Liver (tissue), 9 donors: ENCODE results near the gene DEPDC4. TPM values are rescaled to one million over a fixed set of nuclear protein-coding genes. Genes with fewer than 3 reads are reported as not detected.

ENCODE experiments used
- DNase-seq: peaks from one replicate; pipeline ENCODE4 v3.0.0-alpha.2; 2017; ENCODE audit warnings: low spot score
- H3K27ac ChIP-seq, 2 donors: one replicate each; pipeline ENCODE4 v1.7.0; 2013; ENCODE audit warnings: inconsistent platforms in 2 of 2, low read length in 2 of 2, control low read depth in 1 of 2, low read depth in 1 of 2, mild to moderate bottlenecking in 1 of 2
- H3K27me3 ChIP-seq, 4 donors: one replicate each; pipeline versions ENCODE4 v1.6.1 to v1.7.0; 2013; ENCODE audit warnings: low read length in 3 of 4, inconsistent platforms in 1 of 4, mild to moderate bottlenecking in 1 of 4, moderate library complexity in 1 of 4; ENCODE audit not compliant: control insufficient read depth in 4 of 4, insufficient read depth in 4 of 4
- H3K36me3 ChIP-seq, 4 donors: one replicate each; pipeline versions ENCODE4 v1.6.1 to v1.7.0; 2013; ENCODE audit warnings: low read length in 3 of 4, mild to moderate bottlenecking in 3 of 4, low read depth in 1 of 4, moderate library complexity in 1 of 4; ENCODE audit not compliant: control insufficient read depth in 4 of 4, insufficient read depth in 3 of 4
- H3K4me1 ChIP-seq, 4 donors: one replicate each; pipeline versions ENCODE4 v1.6.1 to v1.7.0; 2013; ENCODE audit warnings: low read length in 3 of 4, mild to moderate bottlenecking in 3 of 4, moderate library complexity in 1 of 4; ENCODE audit not compliant: control insufficient read depth in 4 of 4, insufficient read depth in 4 of 4
- H3K4me3 ChIP-seq, 3 donors: one replicate each; pipeline versions ENCODE4 v1.6.1 to v1.7.0; 2013; ENCODE audit warnings: low read length in 3 of 3, control low read depth in 1 of 3, low read depth in 1 of 3, mild to moderate bottlenecking in 1 of 3
- H3K9ac ChIP-seq, 2 donors: one replicate each; pipeline ENCODE4 v1.7.0; 2013; ENCODE audit warnings: low read length in 2 of 2, mild to moderate bottlenecking in 2 of 2, moderate library complexity in 2 of 2, control low read depth in 1 of 2, low read depth in 1 of 2
- H3K9me3 ChIP-seq, 4 donors: one replicate each; pipeline versions ENCODE4 v1.6.1 to v1.7.0; 2013; ENCODE audit warnings: low read length in 3 of 4; ENCODE audit not compliant: control insufficient read depth in 4 of 4
- ATF3 ChIP-seq: IDR thresholded peaks from 2 replicates; pipeline ENCODE4 v1.6.1; 2016; ENCODE audit warnings: antibody characterized with exemption
- CTCF ChIP-seq: fragments of 150-350 bp; IDR thresholded peaks from 2 replicates; pipeline ENCODE4 v1.5.1; 2017; ENCODE audit warnings: improper control_type of control experiment, low read depth, low read length; ENCODE audit not compliant: missing input control
- EGR1 ChIP-seq, 2 donors: IDR thresholded peaks; 2 replicates each; pipeline ENCODE4 v1.6.1; 2016 to 2018; ENCODE audit warnings: antibody characterized with exemption in 2 of 2, low read depth in 2 of 2
- FOXA2 ChIP-seq: IDR thresholded peaks from 2 replicates; pipeline ENCODE4 v1.6.1; 2016; ENCODE audit warnings: antibody characterized with exemption
- GABPA ChIP-seq, 2 donors: IDR thresholded peaks in 1 of 2; conservative IDR thresholded peaks in 1 of 2; 2 replicates each; pipeline ENCODE4 v1.6.1; 2016; ENCODE audit warnings: antibody characterized with exemption in 2 of 2, mild to moderate bottlenecking in 1 of 2, moderate library complexity in 1 of 2
- HNF4A ChIP-seq, 2 donors: conservative IDR thresholded peaks; 2 replicates each; pipeline ENCODE4 v1.6.1; 2016; ENCODE audit warnings: antibody characterized with exemption in 2 of 2, mild to moderate bottlenecking in 2 of 2
- HNF4G ChIP-seq: IDR thresholded peaks from 2 replicates; pipeline ENCODE4 v1.6.1; 2016; ENCODE audit warnings: antibody characterized with exemption
- JUND ChIP-seq, 2 donors: IDR thresholded peaks; 2 replicates each; pipeline ENCODE4 v1.6.1; 2016; ENCODE audit warnings: antibody characterized with exemption in 2 of 2
- MAX ChIP-seq: IDR thresholded peaks from 2 replicates; pipeline ENCODE4 v1.6.1; 2016; ENCODE audit warnings: antibody characterized with exemption
- NR2F2 ChIP-seq: IDR thresholded peaks from 2 replicates; pipeline ENCODE4 v1.6.1; 2016; ENCODE audit warnings: antibody characterized with exemption
- RAD21 ChIP-seq, 2 donors: IDR thresholded peaks; 2 replicates each; pipeline ENCODE4 v1.6.1; 2016; ENCODE audit warnings: antibody characterized with exemption in 2 of 2, mild to moderate bottlenecking in 2 of 2
- REST ChIP-seq: IDR thresholded peaks from 2 replicates; pipeline ENCODE4 v1.6.1; 2016; ENCODE audit warnings: antibody characterized with exemption, mild to moderate bottlenecking
- RXRA ChIP-seq, 2 donors: IDR thresholded peaks; 2 replicates each; pipeline ENCODE4 v1.6.1; 2017 to 2018; ENCODE audit warnings: antibody characterized with exemption in 2 of 2, mild to moderate bottlenecking in 1 of 2
- SP1 ChIP-seq: IDR thresholded peaks from 2 replicates; pipeline ENCODE4 v1.6.1; 2018; ENCODE audit warnings: antibody characterized with exemption, mild to moderate bottlenecking
- TAF1 ChIP-seq: conservative IDR thresholded peaks from 2 replicates; pipeline ENCODE4 v1.6.1; 2016; ENCODE audit warnings: antibody characterized with exemption, mild to moderate bottlenecking
- YY1 ChIP-seq: IDR thresholded peaks from 2 replicates; pipeline ENCODE4 v1.6.1; 2016; ENCODE audit warnings: antibody characterized with exemption, mild to moderate bottlenecking
- ZBTB33 ChIP-seq: IDR thresholded peaks from 2 replicates; pipeline ENCODE4 v1.6.1; 2016; ENCODE audit warnings: antibody characterized with exemption
- polyA plus RNA-seq, 2 donors: library from polyadenylated mRNA; stranded (reverse) in 1 of 2; unstranded in 1 of 2; fragments of 200-250 nt in 1 of 2; fragments of >200 nt in 1 of 2; fragmentation: Nextera tagmentation in 1 of 2; extraction: Ambion mirVana in 1 of 2; gene quantifications; one replicate each; pipeline versions ENCODE4 v1.2.1 to v1.2.3, GENCODE V29; 2013 to 2015
- total RNA-seq, 2 donors: library from RNA; depleted of rRNA; stranded (reverse); fragments of >200 nt; gene quantifications; one replicate each; pipeline ENCODE4 v1.2.3, GENCODE V29; 2014
- donor health status: healthy.
- donor health status: healthy.
- donor health status: healthy.
- donor health status: healthy.
- donor health status: healthy.

Gene DEPDC4
- total and polyA plus RNA-seq, 4 donors: 0.39 to 6.9 (median 1.9) TPM

- Histone ChIP-seq H3K9me3 (no peaks in the 10 kb centered on the region), H3K36me3 (peaks cover 0 to 13% (median 3%) of the 10 kb centered on the region in 4 donors)
Measured at GRCh38 chr12:100225491-100225890, 41.4 kb downstream of the DEPDC4 start.

More at GRCh38 chr12:100225491-100225890, 41.4 kb downstream of the DEPDC4 start:
- no peak for TF ChIP-seq HNF4G
- TF ChIP-seq JUND (IDR thresholded peaks at IDR 0.05): no peak
- no peak for TF ChIP-seq GABPA (IDR thresholded peaks at IDR 0.05 in 1 of 2, conservative IDR thresholded peaks at IDR 0.05 in 1 of 2)
- TF ChIP-seq MAX: no peak
- no peak for TF ChIP-seq EGR1 (IDR thresholded peaks at IDR 0.05; ENCODE audit: low read depth in 2 of 2)
- TF ChIP-seq RAD21 (IDR thresholded peaks at IDR 0.05): no peak
- no peak for TF ChIP-seq FOXA2
- no peak for TF ChIP-seq RXRA (IDR thresholded peaks at IDR 0.05)
- no peak for TF ChIP-seq TAF1
- TF ChIP-seq REST: no peak
- no peak for TF ChIP-seq ATF3
- TF ChIP-seq ZBTB33: no peak
- TF ChIP-seq NR2F2: no peak
- no peak for TF ChIP-seq YY1
- no peak for TF ChIP-seq SP1
- no peak for TF ChIP-seq CTCF
- TF ChIP-seq HNF4A (conservative IDR thresholded peaks at IDR 0.05): no peak
- H3K27me3 ChIP-seq: no peaks in the 10 kb centered on the region
- no peak overlapping the region for H3K9ac ChIP-seq
- DNase-seq: no peak
- peaks cover 0 to 8% (median 0%) of the 10 kb centered on the region in 4 donors for H3K4me1 ChIP-seq
- no peak overlapping the region for H3K27ac ChIP-seq
- no peak overlapping the region for H3K4me3 ChIP-seq
